Neural cell (in vitro differentiated cells): ENCODE measurements around the gene PTPRN2. TPM values are rescaled to one million over a fixed set of nuclear protein-coding genes. Genes with fewer than 3 reads are reported as not detected.

Experiments used
- H2AFZ ChIP-seq: fragments of 200-600, 300-800 bp; sonication (generic), shearing (Covaris generic); 2 replicates; pipeline ENCODE4 v1.6.0; 2014; ENCODE audit warnings: low read depth, mild to moderate bottlenecking, antibody characterized with exemption, low read length, moderate library complexity
- H3F3A ChIP-seq: fragments of 200-600 bp; shearing (Covaris generic); 2 replicates; pipeline ENCODE4 v1.6.1; 2016; ENCODE audit warnings: mild to moderate bottlenecking, moderate library complexity, mixed read lengths, antibody characterized with exemption, low read length; ENCODE audit not compliant: insufficient read depth, poor library complexity, severe bottlenecking
- H3K27ac ChIP-seq: fragments of 200-600, 300-800 bp; sonication (generic), shearing (Covaris generic); 2 replicates; pipeline ENCODE4 v1.5.1; 2014; ENCODE audit warnings: mild to moderate bottlenecking, low read length, moderate library complexity
- H3K27me3 ChIP-seq: fragments of 300-800, 200-600 bp; sonication (generic), shearing (Covaris generic); 2 replicates; pipeline ENCODE4 v1.6.0; 2014; ENCODE audit warnings: mild to moderate bottlenecking, low read depth, low read length, moderate library complexity; ENCODE audit not compliant: insufficient read depth
- H3K36me3 ChIP-seq: fragments of 300-800, 200-600 bp; sonication (generic), shearing (Covaris generic); 2 replicates; pipeline ENCODE4 v1.5.1; 2014; ENCODE audit warnings: mild to moderate bottlenecking, antibody characterized with exemption, low read length, moderate library complexity; ENCODE audit not compliant: insufficient read depth
- H3K4me2 ChIP-seq: fragments of 300-800, 200-600 bp; sonication (generic), shearing (Covaris generic); 2 replicates; pipeline ENCODE4 v1.6.0; 2014; ENCODE audit warnings: mild to moderate bottlenecking, low read length
- H3K4me3 ChIP-seq: fragments of 300-800, 200-600 bp; sonication (generic), shearing (Covaris generic); 2 replicates; pipeline ENCODE4 v1.5.1; 2014; ENCODE audit warnings: mild to moderate bottlenecking, low read length, moderate library complexity
- H3K79me2 ChIP-seq: fragments of 200-600 bp; shearing (Covaris generic); replicated peaks from 2 replicates; pipeline ENCODE4 v1.6.0; 2014; ENCODE audit warnings: mild to moderate bottlenecking, low read length, moderate library complexity; ENCODE audit not compliant: insufficient read depth
- H3K9ac ChIP-seq: fragments of 300-800, 200-600 bp; sonication (generic), shearing (Covaris generic); 2 replicates; pipeline ENCODE4 v1.6.1; 2016; ENCODE audit warnings: mild to moderate bottlenecking, low read length, mixed read lengths
- H3K9me2 ChIP-seq: fragments of 200-600 bp; shearing (Covaris generic); 2 replicates; pipeline ENCODE4 v1.6.1; 2016; ENCODE audit warnings: mild to moderate bottlenecking, low read length, mixed read lengths; ENCODE audit not compliant: insufficient read depth
- H3K9me3 ChIP-seq: fragments of 200-600, 300-800 bp; sonication (generic), shearing (Covaris generic); 2 replicates; pipeline ENCODE4 v1.6.1; 2016; ENCODE audit warnings: mild to moderate bottlenecking, mixed run types, low read length, moderate library complexity, mixed read lengths
- H4K20me1 ChIP-seq: fragments of 200-600 bp; shearing (Covaris generic); 2 replicates; pipeline ENCODE4 v1.6.1; 2016; ENCODE audit warnings: mild to moderate bottlenecking, mixed run types; ENCODE audit not compliant: insufficient read depth
- EP300 ChIP-seq: fragments of 450-650 bp; conservative IDR thresholded peaks from 2 replicates; pipeline ENCODE4 v1.6.1; 2014; ENCODE audit warnings: antibody characterized with exemption, mild to moderate bottlenecking, moderate library complexity; ENCODE audit not compliant: poor library complexity, severe bottlenecking
- EZH2 ChIP-seq: fragments of 200-600, 300-800 bp; shearing (Covaris generic), sonication (generic); IDR thresholded peaks from 2 replicates; pipeline ENCODE4 v1.6.1; 2014; ENCODE audit warnings: antibody characterized with exemption, low read length, borderline replicate concordance, mild to moderate bottlenecking; ENCODE audit not compliant: insufficient read depth, poor library complexity, severe bottlenecking
- MXI1 ChIP-seq: fragments of 450-650 bp; conservative IDR thresholded peaks from 2 replicates; pipeline ENCODE4 v1.6.1; 2014; ENCODE audit warnings: antibody characterized with exemption, mild to moderate bottlenecking; ENCODE audit not compliant: poor library complexity, severe bottlenecking
- POLR2AphosphoS5 ChIP-seq: IDR thresholded peaks from 2 replicates; pipeline ENCODE4 v1.6.1; 2012
- RAD21 ChIP-seq: fragments of 450-650 bp; conservative IDR thresholded peaks from 2 replicates; pipeline ENCODE4 v1.6.1; 2014; ENCODE audit warnings: antibody characterized with exemption, mild to moderate bottlenecking, moderate library complexity
- REST ChIP-seq: IDR thresholded peaks from 2 replicates; pipeline ENCODE4 v1.6.1; 2012; ENCODE audit warnings: borderline replicate concordance
- SMC3 ChIP-seq: fragments of 450-650 bp; conservative IDR thresholded peaks from 2 replicates; pipeline ENCODE4 v1.6.1; 2014; ENCODE audit warnings: antibody characterized with exemption, mild to moderate bottlenecking, moderate library complexity; ENCODE audit not compliant: poor library complexity
- TAF1 ChIP-seq: IDR thresholded peaks from 2 replicates; pipeline ENCODE4 v1.6.1; 2012; ENCODE audit warnings: low read depth
- polyA plus RNA-seq: library from polyadenylated mRNA; depleted of rRNA; stranded (reverse); fragments of >200 nt; gene quantifications from 2 replicates; pipeline ENCODE4 v1.2.3, GENCODE V29; 2014
- TF ChIP-seq, protein P1 (sequence below): fragments of 450-650 bp; IDR thresholded peaks from 2 replicates; pipeline ENCODE4 v1.5.1; 2014; ENCODE audit warnings: antibody characterized with exemption, mild to moderate bottlenecking, moderate library complexity; ENCODE audit not compliant: poor library complexity, severe bottlenecking

PTPRN2 gene
- polyA plus RNA-seq, 1 donor from 2014 or later: 31.0 TPM

- TF ChIP-seq RAD21 (no peak), POLR2AphosphoS5 (no peak), MXI1 (no peak), EP300 (no peak), REST (no peak), SMC3 (no peak), EZH2 (no peak), TAF1 (no peak)
- TF ChIP-seq, protein P1, sequence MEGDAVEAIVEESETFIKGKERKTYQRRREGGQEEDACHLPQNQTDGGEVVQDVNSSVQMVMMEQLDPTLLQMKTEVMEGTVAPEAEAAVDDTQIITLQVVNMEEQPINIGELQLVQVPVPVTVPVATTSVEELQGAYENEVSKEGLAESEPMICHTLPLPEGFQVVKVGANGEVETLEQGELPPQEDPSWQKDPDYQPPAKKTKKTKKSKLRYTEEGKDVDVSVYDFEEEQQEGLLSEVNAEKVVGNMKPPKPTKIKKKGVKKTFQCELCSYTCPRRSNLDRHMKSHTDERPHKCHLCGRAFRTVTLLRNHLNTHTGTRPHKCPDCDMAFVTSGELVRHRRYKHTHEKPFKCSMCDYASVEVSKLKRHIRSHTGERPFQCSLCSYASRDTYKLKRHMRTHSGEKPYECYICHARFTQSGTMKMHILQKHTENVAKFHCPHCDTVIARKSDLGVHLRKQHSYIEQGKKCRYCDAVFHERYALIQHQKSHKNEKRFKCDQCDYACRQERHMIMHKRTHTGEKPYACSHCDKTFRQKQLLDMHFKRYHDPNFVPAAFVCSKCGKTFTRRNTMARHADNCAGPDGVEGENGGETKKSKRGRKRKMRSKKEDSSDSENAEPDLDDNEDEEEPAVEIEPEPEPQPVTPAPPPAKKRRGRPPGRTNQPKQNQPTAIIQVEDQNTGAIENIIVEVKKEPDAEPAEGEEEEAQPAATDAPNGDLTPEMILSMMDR: no peak
- H3F3A ChIP-seq: peaks cover 4% of the 10 kb centered on the region
These were observed 90.0 kb downstream of the PTPRN2 start for GRCh38 chr7:158497627-158498026.

GRCh38 chr7:158495786-158496185 lies 91.8 kb downstream of the PTPRN2 start:
- no peaks in the 10 kb centered on the region for H3K9me3 ChIP-seq
- TF ChIP-seq, protein P1: peak; percentile 30
- TF ChIP-seq TAF1: no peak
- peak; percentile 48 for TF ChIP-seq RAD21
- peak; percentile 10 for TF ChIP-seq MXI1
- peak overlapping the region; percentile 86 for H3K27ac ChIP-seq
- no peaks in the 10 kb centered on the region for H4K20me1 ChIP-seq
- H3K36me3 ChIP-seq: no peaks in the 10 kb centered on the region
- H3K4me3 ChIP-seq: peak overlapping the region; percentile 22
- peak overlapping the region; percentile 42 for H2AFZ ChIP-seq
- H3F3A ChIP-seq: peaks cover 4% of the 10 kb centered on the region
- H3K4me2 ChIP-seq: peak overlapping the region; percentile 37
- H3K9me2 ChIP-seq: no peaks in the 10 kb centered on the region
- H3K27me3 ChIP-seq: no peaks in the 10 kb centered on the region
- H3K79me2 ChIP-seq: no peaks in the 10 kb centered on the region
- peak overlapping the region; percentile 67 for H3K9ac ChIP-seq

More at GRCh38 chr7:158497627-158498026, 90.0 kb downstream of the PTPRN2 start:
- Histone ChIP-seq H3K9ac (no peak overlapping the region), H3K79me2 (no peaks in the 10 kb centered on the region), H3K4me2 (no peak overlapping the region), H4K20me1 (no peaks in the 10 kb centered on the region), H3K9me3 (no peaks in the 10 kb centered on the region), H3K27me3 (no peaks in the 10 kb centered on the region), H2AFZ (no peak overlapping the region), H3K27ac (no peak overlapping the region), H3K36me3 (no peaks in the 10 kb centered on the region), H3K9me2 (no peaks in the 10 kb centered on the region), H3K4me3 (no peak overlapping the region)
